Astrocyte of the spinal cord (primary cell): ENCODE data around the gene ADK.

ENCODE experiments used
- DNase-seq: peaks from one replicate; pipeline ENCODE4 v3.0.0; 2011; ENCODE audit warnings: low read depth, low spot score
- H3K4me3 ChIP-seq: 2 replicates; pipeline ENCODE4 v1.5.1; 2011; ENCODE audit warnings: low read depth, mild to moderate bottlenecking, low read length, moderate library complexity
- CTCF ChIP-seq: IDR thresholded peaks from 2 replicates; pipeline ENCODE4 v1.5.1; 2012; ENCODE audit warnings: low read depth, mild to moderate bottlenecking, low read length, inconsistent platforms
- in situ Hi-C: cut with HindIII; loops from 2 replicates; pipeline ENCODE4 v1.10.0; 2017; ENCODE audit warnings: low sequenced_read_pairs

The ADK gene

DNA sequence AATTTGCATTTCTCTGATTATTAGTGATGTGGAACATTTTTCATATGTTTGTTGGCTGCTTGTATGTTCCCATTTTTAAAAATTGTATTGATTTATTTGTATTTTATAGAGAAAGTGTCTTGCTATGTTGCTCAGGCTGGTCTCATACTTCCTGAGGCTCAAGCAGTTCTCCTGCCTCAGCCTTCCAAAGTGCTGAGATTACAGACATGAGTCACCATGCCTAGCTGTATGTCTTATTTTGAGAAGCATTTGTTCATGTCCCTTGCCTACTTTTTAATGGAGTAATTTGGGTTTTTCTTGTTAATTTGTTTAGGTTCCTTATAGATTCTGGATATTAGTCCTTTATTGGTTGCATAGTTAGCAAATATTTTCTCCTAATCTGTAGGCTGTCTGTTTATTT, 461.2 kb downstream of the ADK start:
- no peak overlapping the region for H3K4me3 ChIP-seq
- in situ Hi-C loops: no loop called here
- DNase-seq: peak; percentile 33
- no peak for TF ChIP-seq CTCF

- TF ChIP-seq CTCF: no peak
- in situ Hi-C loops: no loop called here
- H3K4me3 ChIP-seq: no peak overlapping the region
- no peak for DNase-seq
Measured at GRCh38 chr10:74620626-74621025, 469.6 kb downstream of the ADK start.

DNA sequence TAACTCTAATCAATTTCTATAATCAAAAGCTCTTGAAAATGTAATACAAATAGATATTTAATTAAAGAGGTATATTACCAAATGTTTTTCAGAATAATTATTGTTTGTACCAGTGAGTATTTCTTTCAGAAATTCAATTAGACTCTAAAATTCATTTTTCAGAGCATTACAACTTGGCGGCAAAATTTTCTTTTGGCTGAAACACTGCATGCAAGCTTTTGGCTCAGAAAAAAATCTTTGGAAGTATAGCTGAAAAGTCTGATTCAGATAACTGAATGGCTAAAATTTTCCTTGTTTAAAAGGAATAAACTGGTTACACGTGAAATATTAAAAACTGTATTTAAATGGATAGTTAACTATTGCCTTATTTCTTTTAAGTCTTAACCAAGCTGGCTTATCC, 472.8 kb downstream of the ADK start:
- in situ Hi-C loops: no loop called here
- H3K4me3 ChIP-seq: no peak overlapping the region
- no peak for DNase-seq
- TF ChIP-seq CTCF: no peak

DNA sequence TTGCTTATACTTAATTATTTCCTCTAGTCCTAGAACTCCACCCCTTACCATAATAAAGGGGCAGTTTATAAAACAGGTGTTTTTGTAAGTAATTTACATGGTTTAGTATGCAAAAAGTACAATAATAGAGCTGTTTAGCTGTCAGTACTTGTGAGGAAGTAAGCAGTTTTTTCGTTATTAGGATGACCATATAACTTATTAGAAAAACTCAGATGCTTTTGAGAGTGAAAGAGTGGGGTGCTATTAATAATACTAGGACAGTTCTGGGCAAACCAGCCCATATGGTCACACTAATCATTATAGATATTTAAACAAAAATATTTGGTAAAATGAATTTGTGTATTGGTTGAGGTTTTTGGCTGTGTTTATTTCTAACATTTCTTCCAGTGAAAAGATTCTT, 473.5 kb downstream of the ADK start:
- DNase-seq: no peak
- no peak overlapping the region for H3K4me3 ChIP-seq
- no peak for TF ChIP-seq CTCF
- in situ Hi-C loops: no loop called here

DNA sequence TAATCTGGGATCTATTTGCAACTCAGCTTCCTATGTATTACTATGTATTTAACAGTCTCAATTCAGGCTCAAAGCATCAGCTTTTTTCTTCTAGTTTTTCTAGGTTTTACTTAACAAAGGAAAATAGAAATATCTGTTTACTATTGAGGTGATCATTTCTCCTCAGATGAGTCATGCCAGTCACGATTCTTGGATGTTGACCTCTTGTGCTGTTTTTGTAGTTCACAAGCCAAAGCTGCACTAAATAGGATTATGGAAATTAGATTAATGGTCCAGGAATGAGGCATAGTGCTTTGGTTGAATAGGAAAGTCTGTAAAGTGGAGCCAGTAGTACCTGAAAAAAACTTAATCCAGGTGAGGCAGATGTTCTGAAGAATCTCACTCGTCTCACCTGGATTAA, 477.1 kb downstream of the ADK start:
- TF ChIP-seq CTCF: no peak
- in situ Hi-C loops: no loop called here
- no peak for DNase-seq
- no peak overlapping the region for H3K4me3 ChIP-seq

DNA sequence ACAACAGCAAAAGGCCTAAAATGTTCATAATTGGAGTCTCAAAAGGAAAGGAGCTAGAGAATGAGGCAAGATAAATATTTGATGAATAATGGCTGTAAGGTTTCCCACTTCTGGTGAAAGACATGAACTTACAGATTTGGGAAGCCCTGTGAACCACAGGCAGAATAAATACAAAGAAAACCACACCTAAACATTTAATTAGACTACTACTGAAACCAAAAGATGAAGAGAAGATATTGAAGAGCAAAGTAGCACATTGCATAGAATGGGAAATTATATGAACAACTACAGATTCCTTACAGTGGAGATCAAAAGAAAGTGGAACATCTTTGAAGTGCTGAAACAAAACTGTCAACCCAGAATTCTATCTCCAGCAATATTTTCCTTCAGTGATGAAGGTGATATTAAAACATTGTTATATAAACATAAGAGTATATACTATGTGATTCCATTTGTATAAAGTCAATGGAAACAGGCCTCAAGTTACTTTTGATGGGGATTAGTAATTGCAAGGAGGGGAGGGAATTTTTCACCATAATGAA, 484.0 kb downstream of the ADK start:
- in situ Hi-C loops: no loop called here
- DNase-seq: no peak
- H3K4me3 ChIP-seq: no peak overlapping the region
- no peak for TF ChIP-seq CTCF

DNA sequence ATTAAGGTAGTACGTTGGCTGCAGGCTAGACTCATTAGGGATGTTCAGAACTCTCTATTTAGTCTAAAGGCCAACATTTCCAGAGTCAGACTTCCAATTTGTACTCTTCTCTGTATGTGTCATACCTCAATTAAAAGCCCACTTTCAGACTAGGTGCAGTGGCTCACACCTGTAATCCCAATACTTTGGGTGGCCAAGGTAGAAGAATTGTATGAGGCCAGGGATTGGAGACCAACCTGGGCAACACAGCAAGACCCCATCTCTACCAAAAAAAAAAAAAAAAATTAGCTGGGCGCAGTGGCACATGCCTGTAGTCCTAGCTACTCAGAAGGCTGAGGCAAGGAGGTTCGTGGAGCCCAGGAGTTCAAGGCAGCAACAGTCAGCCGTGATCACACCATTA, 484.6 kb downstream of the ADK start:
- no peak overlapping the region for H3K4me3 ChIP-seq
- no peak for DNase-seq
- in situ Hi-C loops: no loop called here
- no peak for TF ChIP-seq CTCF
